ENCODE data around the gene SORBS2. TPM values are rescaled to one million over a fixed set of nuclear protein-coding genes. Genes with fewer than 3 reads are reported as not detected.

The SORBS2 gene
- total RNA-seq, 1 donor from 2014 or later, result 60.4 TPM

DNA sequence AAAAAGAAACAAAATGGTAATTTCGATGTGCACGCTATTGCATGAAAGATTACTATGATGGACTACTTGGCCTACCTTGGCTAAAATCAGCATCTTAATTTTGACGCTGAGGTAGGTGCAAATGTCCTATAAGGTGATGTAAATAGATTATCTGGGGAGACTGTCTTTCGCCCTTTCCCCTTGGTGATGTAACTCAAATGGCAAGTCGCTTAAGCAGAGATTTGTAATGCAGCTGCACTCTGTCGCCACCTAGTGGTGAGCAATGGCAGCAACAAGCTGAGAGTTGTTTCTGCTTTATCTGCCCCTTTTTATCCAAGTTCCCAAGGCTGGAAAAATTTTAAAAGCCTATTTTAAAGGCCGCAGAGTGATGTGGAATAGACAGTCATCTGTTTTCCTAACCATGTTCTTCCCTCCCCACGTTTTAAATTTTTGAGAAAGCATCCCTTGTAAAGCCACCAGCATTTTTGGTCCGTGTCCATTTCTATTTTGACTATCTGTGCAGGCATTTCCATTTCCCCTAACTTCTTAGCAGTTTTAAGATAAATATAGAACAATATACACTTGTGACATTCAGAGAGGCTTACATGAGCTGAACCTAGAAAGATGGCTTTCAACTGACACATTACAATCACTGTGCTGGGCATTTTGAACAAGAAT is 214.3 kb downstream of the SORBS2 start:
- no peak for TF ChIP-seq POLR2A (IDR thresholded peaks at IDR 0.05)
- TF ChIP-seq, protein P1, sequence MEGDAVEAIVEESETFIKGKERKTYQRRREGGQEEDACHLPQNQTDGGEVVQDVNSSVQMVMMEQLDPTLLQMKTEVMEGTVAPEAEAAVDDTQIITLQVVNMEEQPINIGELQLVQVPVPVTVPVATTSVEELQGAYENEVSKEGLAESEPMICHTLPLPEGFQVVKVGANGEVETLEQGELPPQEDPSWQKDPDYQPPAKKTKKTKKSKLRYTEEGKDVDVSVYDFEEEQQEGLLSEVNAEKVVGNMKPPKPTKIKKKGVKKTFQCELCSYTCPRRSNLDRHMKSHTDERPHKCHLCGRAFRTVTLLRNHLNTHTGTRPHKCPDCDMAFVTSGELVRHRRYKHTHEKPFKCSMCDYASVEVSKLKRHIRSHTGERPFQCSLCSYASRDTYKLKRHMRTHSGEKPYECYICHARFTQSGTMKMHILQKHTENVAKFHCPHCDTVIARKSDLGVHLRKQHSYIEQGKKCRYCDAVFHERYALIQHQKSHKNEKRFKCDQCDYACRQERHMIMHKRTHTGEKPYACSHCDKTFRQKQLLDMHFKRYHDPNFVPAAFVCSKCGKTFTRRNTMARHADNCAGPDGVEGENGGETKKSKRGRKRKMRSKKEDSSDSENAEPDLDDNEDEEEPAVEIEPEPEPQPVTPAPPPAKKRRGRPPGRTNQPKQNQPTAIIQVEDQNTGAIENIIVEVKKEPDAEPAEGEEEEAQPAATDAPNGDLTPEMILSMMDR (IDR thresholded peaks at IDR 0.05), result peak; percentile 93 to 98 (median 97)
- TF ChIP-seq POLR2AphosphoS5 (IDR thresholded peaks at IDR 0.05; ENCODE audit: insufficient read depth in 1 of 2, low read depth in 1 of 2), result peak in 1 of 2 donors; percentile 48
- no peaks in the 10 kb centered on the region for H3K27me3 ChIP-seq
- intact Hi-C loops (cut with DNase I), result loop anchor here (5.0 to 10.0 kb wide), 2 partner anchors 63 to 125 kb away; partner anchors contain the start of genes CCDC110 and PDLIM3
- no peaks in the 10 kb centered on the region for H3K36me3 ChIP-seq
- DNase-seq (ENCODE audit: extremely low spot score in 2 of 2), result no peak
- peak overlapping the region; percentile 17 for H3K27ac ChIP-seq
- no peaks in the 10 kb centered on the region for H3K9me3 ChIP-seq
- H3K4me1 ChIP-seq, result no peaks in the 10 kb centered on the region
- no peak overlapping the region for H3K4me3 ChIP-seq

DNA sequence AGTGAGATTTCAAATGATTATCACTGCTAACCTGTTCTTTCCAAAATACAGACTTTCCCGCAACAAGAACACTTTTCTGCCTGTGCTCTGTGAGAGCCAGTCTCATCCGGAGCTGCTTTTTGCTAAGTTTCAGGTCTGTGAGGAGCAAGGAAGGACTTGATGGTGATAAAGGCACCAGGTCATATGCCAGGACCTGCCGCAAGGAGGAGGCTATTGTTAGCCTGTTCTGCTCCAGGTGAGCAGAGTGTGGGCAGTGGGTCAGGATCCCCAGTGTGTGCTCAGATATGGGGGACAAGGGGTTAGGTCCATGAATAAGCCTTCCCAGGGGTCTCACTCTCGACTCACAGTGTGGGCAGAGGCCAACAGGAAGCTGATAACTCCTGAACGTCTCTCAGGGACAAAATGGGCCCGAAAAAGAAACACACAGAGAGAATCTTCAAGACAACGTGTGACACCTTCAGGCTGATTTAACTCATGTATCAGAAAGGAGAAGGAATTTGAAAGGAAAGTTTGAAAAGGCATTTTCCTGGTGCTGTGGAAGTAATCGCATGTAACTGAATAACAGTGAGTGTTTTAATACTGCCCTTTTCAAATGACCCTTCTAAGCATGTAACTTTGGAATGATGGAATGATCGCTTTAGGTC is 219.0 kb downstream of the SORBS2 start:
- H3K27ac ChIP-seq, result no peak overlapping the region

DNA sequence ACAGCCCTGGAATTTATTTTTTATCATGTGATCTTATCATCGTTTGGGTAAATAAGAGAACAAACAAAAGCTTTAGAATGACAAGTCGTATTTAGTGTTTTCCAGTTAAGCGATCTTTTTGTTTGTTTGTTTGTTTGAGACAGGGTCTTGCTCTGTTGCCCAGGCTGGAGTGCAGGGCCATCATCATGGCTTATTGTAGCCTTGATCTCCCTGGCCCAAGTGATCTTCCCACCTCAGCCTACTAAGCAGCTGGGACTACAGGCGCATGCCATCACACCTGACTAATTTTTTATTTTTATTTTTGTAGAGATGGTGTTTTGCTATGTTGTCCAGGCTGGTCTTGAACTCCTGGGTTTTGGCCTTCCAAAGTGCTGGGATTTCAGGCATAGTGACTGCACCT is 219.6 kb downstream of the SORBS2 start:
- intact Hi-C loops (cut with DNase I), result loop anchor here (10.0 kb wide), 1 partner anchor 58 kb away; the partner anchor contains the start of gene PDLIM3
- H3K27me3 ChIP-seq, result no peaks in the 10 kb centered on the region
- H3K9me3 ChIP-seq, result no peaks in the 10 kb centered on the region
- H3K27ac ChIP-seq, result no peak overlapping the region
- DNase-seq (ENCODE audit: extremely low spot score in 2 of 2), result no peak
- H3K4me3 ChIP-seq, result no peak overlapping the region
- H3K36me3 ChIP-seq, result no peaks in the 10 kb centered on the region
- no peaks in the 10 kb centered on the region for H3K4me1 ChIP-seq
- TF ChIP-seq, protein P1 (IDR thresholded peaks at IDR 0.05), result no peak
- TF ChIP-seq POLR2A (IDR thresholded peaks at IDR 0.05), result no peak
- no peak for TF ChIP-seq POLR2AphosphoS5 (IDR thresholded peaks at IDR 0.05; ENCODE audit: insufficient read depth in 1 of 2, low read depth in 1 of 2)

More for the DNA sequence above, 219.0 kb downstream of the SORBS2 start:
- no peak for DNase-seq (ENCODE audit: extremely low spot score in 2 of 2)
- Histone ChIP-seq H3K4me1 (no peaks in the 10 kb centered on the region), H3K27me3 (no peaks in the 10 kb centered on the region), H3K9me3 (no peaks in the 10 kb centered on the region), H3K36me3 (no peaks in the 10 kb centered on the region), H3K4me3 (no peak overlapping the region)
- no peak for TF ChIP-seq POLR2A (IDR thresholded peaks at IDR 0.05)
- TF ChIP-seq, protein P1 (IDR thresholded peaks at IDR 0.05), result no peak
- no peak for TF ChIP-seq POLR2AphosphoS5 (IDR thresholded peaks at IDR 0.05; ENCODE audit: insufficient read depth in 1 of 2, low read depth in 1 of 2)
- intact Hi-C loops (cut with DNase I), result loop anchor here (10.0 kb wide), 1 partner anchor 58 kb away; the partner anchor contains the start of gene PDLIM3

DNA sequence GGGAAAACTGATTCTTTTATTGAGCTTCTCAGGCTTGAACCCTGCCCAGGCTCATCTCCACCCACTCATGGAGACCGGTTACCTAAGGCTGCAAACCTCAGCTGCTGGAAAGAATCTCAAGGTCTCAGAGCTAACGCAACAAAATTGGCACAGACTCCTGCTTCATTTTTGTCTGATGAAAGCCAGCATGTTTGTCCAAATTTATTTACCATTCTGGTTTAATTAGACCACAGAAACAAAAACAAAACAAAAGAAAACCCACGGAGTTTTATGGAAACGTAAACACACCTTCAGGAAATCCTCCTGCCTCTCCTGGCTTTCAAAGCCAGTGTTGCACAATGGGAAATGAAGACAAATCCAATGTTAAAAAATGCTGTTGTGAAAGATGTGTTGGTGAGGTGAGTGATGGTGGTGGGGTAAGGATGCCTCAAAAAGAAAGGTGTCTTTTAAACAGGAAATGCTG is 220.3 kb downstream of the SORBS2 start:
- Histone ChIP-seq H3K27ac (no peak overlapping the region), H3K4me3 (no peak overlapping the region), H3K4me1 (no peaks in the 10 kb centered on the region), H3K27me3 (no peaks in the 10 kb centered on the region), H3K9me3 (no peaks in the 10 kb centered on the region), H3K36me3 (no peaks in the 10 kb centered on the region)
- intact Hi-C loops (cut with DNase I), result loop anchor here (10.0 kb wide), 1 partner anchor 57 kb away; the partner anchor contains the start of gene PDLIM3
- no peak for DNase-seq (ENCODE audit: extremely low spot score in 2 of 2)
- TF ChIP-seq, protein P1 (IDR thresholded peaks at IDR 0.05), result no peak
- TF ChIP-seq POLR2AphosphoS5 (IDR thresholded peaks at IDR 0.05; ENCODE audit: insufficient read depth in 1 of 2, low read depth in 1 of 2), result peak in 1 of 2 donors; percentile 35
